Measurements from ENCODE around the gene DAB2IP.

The DAB2IP gene

DNA sequence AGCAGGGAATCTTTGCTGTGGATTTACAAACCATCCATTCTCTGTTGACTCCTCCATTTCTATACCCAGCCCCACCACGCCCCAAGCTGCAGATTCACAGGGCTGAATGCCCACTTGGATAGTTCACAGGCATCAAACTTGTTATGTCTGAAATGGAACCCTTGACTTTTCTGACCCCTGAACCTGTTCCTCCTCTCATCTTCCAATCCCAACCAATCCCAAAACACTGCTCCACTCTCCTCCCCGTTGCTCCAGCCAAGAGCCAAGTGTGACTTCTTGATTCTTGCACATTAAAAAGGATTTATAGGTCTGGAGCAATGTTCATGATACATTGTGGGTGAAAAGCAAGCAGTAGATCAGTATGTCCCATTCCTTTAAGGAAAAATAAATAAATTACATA, 145.6 kb downstream of the DAB2IP start:
- Histone ChIP-seq H3K36me3 (ENCODE audit: insufficient read depth, low read length) (no peaks in the 10 kb centered on the region), H3K27ac (ENCODE audit: low read depth, low read length, poor library complexity, severe bottlenecking) (no peak overlapping the region), H3F3A (ENCODE audit: insufficient read depth, low read length) (no peaks in the 10 kb centered on the region), H2AFZ (ENCODE audit: low read length) (no peak overlapping the region), H3K4me3 (ENCODE audit: low read depth, low read length, poor library complexity, severe bottlenecking) (no peak overlapping the region), H3K4me1 (ENCODE audit: insufficient read depth, low read length, severe bottlenecking) (no peaks in the 10 kb centered on the region), H4K20me1 (ENCODE audit: insufficient read depth, low read length) (no peaks in the 10 kb centered on the region), H3K9me2 (ENCODE audit: low read depth, low read length) (no peaks in the 10 kb centered on the region), H3K9me3 (ENCODE audit: low read length) (no peaks in the 10 kb centered on the region), H3K4me2 (ENCODE audit: low read length) (no peak overlapping the region), H3K9ac (ENCODE audit: low read length) (no peak overlapping the region), H3K79me2 (ENCODE audit: insufficient read depth, low read length) (no peaks in the 10 kb centered on the region), H3K27me3 (ENCODE audit: insufficient read depth, low read length) (peaks cover 3% of the 10 kb centered on the region; the same call in 1 of the 2 replicates)
- TF ChIP-seq EZH2 (IDR thresholded peaks at IDR 0.05; ENCODE audit: borderline replicate concordance, low read length): no peak
- TF ChIP-seq, protein P1, sequence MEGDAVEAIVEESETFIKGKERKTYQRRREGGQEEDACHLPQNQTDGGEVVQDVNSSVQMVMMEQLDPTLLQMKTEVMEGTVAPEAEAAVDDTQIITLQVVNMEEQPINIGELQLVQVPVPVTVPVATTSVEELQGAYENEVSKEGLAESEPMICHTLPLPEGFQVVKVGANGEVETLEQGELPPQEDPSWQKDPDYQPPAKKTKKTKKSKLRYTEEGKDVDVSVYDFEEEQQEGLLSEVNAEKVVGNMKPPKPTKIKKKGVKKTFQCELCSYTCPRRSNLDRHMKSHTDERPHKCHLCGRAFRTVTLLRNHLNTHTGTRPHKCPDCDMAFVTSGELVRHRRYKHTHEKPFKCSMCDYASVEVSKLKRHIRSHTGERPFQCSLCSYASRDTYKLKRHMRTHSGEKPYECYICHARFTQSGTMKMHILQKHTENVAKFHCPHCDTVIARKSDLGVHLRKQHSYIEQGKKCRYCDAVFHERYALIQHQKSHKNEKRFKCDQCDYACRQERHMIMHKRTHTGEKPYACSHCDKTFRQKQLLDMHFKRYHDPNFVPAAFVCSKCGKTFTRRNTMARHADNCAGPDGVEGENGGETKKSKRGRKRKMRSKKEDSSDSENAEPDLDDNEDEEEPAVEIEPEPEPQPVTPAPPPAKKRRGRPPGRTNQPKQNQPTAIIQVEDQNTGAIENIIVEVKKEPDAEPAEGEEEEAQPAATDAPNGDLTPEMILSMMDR (IDR thresholded peaks at IDR 0.05; ENCODE audit: low read length): no peak

- Histone ChIP-seq H3F3A (ENCODE audit: insufficient read depth, low read length) (no peaks in the 10 kb centered on the region), H3K36me3 (ENCODE audit: insufficient read depth, low read length) (no peaks in the 10 kb centered on the region), H3K4me1 (ENCODE audit: insufficient read depth, low read length, severe bottlenecking) (no peaks in the 10 kb centered on the region), H3K4me3 (ENCODE audit: low read depth, low read length, poor library complexity, severe bottlenecking) (no peak overlapping the region), H3K9me3 (ENCODE audit: low read length) (no peaks in the 10 kb centered on the region), H3K4me2 (ENCODE audit: low read length) (no peak overlapping the region), H3K9ac (ENCODE audit: low read length) (no peak overlapping the region), H4K20me1 (ENCODE audit: insufficient read depth, low read length) (no peaks in the 10 kb centered on the region), H2AFZ (ENCODE audit: low read length) (no peak overlapping the region), H3K27me3 (ENCODE audit: insufficient read depth, low read length) (peaks cover 3% of the 10 kb centered on the region; the same call in 1 of the 2 replicates), H3K9me2 (ENCODE audit: low read depth, low read length) (no peaks in the 10 kb centered on the region), H3K79me2 (ENCODE audit: insufficient read depth, low read length) (no peaks in the 10 kb centered on the region), H3K27ac (ENCODE audit: low read depth, low read length, poor library complexity, severe bottlenecking) (no peak overlapping the region)
- TF ChIP-seq EZH2 (IDR thresholded peaks at IDR 0.05; ENCODE audit: borderline replicate concordance, low read length): no peak
- TF ChIP-seq, protein P1 (IDR thresholded peaks at IDR 0.05; ENCODE audit: low read length): no peak
Measured at GRCh38 chr9:121798941-121799340, 147.5 kb downstream of the DAB2IP start.

DNA sequence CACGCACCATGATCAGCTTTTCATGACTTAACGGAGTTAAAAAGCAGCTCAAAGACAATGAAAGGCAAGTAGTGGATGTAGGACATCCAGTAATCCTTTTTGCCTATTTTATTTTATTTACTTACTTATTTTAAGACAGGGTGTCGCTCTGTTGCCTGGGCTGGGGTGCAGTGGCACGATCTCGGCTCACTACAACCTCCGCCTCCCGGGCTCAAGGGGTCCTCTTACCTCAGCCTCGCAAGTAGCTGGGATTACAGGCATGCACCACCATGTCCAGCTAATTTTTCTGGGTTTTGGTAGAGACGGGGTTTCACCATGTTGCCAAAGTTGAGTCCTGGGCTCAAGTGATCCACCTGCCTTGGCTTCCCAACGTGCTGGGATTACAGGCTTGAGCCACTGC, 148.9 kb downstream of the DAB2IP start:
- no peaks in the 10 kb centered on the region for H4K20me1 ChIP-seq (ENCODE audit: insufficient read depth, low read length)
- no peak overlapping the region for H3K4me2 ChIP-seq (ENCODE audit: low read length)
- H3K9me3 ChIP-seq (ENCODE audit: low read length): no peaks in the 10 kb centered on the region
- no peak overlapping the region for H3K27ac ChIP-seq (ENCODE audit: low read depth, low read length, poor library complexity, severe bottlenecking)
- no peak for TF ChIP-seq EZH2 (IDR thresholded peaks at IDR 0.05; ENCODE audit: borderline replicate concordance, low read length)
- TF ChIP-seq, protein P1 (IDR thresholded peaks at IDR 0.05; ENCODE audit: low read length): no peak
- H3K27me3 ChIP-seq (ENCODE audit: insufficient read depth, low read length): peaks cover 3% of the 10 kb centered on the region; the same call in 1 of the 2 replicates
- H3K9me2 ChIP-seq (ENCODE audit: low read depth, low read length): no peaks in the 10 kb centered on the region
- H3K79me2 ChIP-seq (ENCODE audit: insufficient read depth, low read length): no peaks in the 10 kb centered on the region
- H3K4me1 ChIP-seq (ENCODE audit: insufficient read depth, low read length, severe bottlenecking): no peaks in the 10 kb centered on the region
- no peak overlapping the region for H3K4me3 ChIP-seq (ENCODE audit: low read depth, low read length, poor library complexity, severe bottlenecking)
- H3K9ac ChIP-seq (ENCODE audit: low read length): no peak overlapping the region
- H2AFZ ChIP-seq (ENCODE audit: low read length): no peak overlapping the region
- H3F3A ChIP-seq (ENCODE audit: insufficient read depth, low read length): no peaks in the 10 kb centered on the region
- H3K36me3 ChIP-seq (ENCODE audit: insufficient read depth, low read length): no peaks in the 10 kb centered on the region; the same call in 1 of the 2 replicates

Measured in OCI-LY1 (cell line).